Measurements from ENCODE around the gene PSMB2.

PSMB2 gene

DNA sequence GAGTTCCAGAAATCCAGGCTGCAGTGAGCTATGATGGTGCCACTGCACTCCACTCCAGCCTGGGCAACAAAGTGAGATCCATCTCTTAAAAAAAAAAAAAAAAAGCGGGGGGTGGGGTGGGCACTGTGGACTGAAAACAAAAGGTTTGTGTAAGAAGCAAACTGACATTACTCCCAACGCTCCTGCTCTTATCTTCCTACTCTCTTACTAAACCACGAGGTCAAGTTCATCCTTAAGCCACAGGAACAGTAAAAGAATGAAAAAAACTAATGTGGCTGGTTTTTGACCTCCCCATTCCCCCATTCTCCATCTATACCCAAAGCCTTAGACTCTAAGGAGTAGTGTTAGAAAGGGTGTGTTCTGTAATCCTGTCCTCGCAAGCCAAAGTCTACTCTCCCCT is 37.4 kb downstream of the PSMB2 start:
- ATAC-seq = no peak
- TF ChIP-seq, protein P1, sequence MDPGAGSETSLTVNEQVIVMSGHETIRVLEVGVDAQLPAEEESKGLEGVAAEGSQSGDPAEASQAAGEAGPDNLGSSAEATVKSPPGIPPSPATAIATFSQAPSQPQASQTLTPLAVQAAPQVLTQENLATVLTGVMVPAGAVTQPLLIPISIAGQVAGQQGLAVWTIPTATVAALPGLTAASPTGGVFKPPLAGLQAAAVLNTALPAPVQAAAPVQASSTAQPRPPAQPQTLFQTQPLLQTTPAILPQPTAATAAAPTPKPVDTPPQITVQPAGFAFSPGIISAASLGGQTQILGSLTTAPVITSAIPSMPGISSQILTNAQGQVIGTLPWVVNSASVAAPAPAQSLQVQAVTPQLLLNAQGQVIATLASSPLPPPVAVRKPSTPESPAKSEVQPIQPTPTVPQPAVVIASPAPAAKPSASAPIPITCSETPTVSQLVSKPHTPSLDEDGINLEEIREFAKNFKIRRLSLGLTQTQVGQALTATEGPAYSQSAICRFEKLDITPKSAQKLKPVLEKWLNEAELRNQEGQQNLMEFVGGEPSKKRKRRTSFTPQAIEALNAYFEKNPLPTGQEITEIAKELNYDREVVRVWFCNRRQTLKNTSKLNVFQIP (CRISPR knock-in tag; IDR thresholded peaks at IDR 0.05; ENCODE audit: borderline replicate concordance, low read depth) = no peak
- TF ChIP-seq PPARA (CRISPR knock-in tag; IDR thresholded peaks at IDR 0.05; ENCODE audit: borderline replicate concordance) = no peak
- TF ChIP-seq ZC3H10 (CRISPR knock-in tag; IDR thresholded peaks at IDR 0.05) = no peak
- TF ChIP-seq, protein P2, sequence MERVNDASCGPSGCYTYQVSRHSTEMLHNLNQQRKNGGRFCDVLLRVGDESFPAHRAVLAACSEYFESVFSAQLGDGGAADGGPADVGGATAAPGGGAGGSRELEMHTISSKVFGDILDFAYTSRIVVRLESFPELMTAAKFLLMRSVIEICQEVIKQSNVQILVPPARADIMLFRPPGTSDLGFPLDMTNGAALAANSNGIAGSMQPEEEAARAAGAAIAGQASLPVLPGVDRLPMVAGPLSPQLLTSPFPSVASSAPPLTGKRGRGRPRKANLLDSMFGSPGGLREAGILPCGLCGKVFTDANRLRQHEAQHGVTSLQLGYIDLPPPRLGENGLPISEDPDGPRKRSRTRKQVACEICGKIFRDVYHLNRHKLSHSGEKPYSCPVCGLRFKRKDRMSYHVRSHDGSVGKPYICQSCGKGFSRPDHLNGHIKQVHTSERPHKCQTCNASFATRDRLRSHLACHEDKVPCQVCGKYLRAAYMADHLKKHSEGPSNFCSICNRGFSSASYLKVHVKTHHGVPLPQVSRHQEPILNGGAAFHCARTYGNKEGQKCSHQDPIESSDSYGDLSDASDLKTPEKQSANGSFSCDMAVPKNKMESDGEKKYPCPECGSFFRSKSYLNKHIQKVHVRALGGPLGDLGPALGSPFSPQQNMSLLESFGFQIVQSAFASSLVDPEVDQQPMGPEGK (CRISPR knock-in tag; IDR thresholded peaks at IDR 0.05; ENCODE audit: borderline replicate concordance) = no peak
- no peak for TF ChIP-seq ZNF8 (CRISPR knock-in tag; IDR thresholded peaks at IDR 0.05)
- no peak for TF ChIP-seq ESRRG (CRISPR knock-in tag; IDR thresholded peaks at IDR 0.05)
- no peak for TF ChIP-seq OSR1 (CRISPR knock-in tag; IDR thresholded peaks at IDR 0.05)

DNA sequence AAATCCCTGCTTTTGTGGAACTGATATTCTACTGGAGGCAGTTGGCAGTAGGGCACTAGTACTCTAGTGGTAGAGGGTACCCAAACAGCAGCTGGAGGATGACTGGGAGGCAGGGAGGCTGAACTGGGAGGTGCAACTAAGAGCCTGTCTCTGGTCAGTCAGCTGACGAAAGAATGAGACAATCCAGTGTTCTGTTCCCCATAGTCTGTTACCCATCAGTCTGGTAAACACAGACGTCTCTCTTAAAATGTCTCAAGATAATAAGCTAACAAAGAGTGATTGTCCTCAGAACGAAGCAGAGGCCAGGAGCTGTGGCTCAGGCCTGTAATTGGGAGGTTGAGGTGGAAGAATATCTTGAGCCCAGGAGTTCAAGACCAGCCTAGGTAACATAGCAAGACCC is 37.9 kb downstream of the PSMB2 start:
- ATAC-seq = no peak
- no peak for TF ChIP-seq ZNF565 (CRISPR knock-in tag; conservative IDR thresholded peaks at IDR 0.05; ENCODE audit: low read depth)
- no peak for TF ChIP-seq TOX (CRISPR knock-in tag; IDR thresholded peaks at IDR 0.05; ENCODE audit: borderline replicate concordance)
- no peak for TF ChIP-seq ARNTL (CRISPR knock-in tag; IDR thresholded peaks at IDR 0.05; ENCODE audit: borderline replicate concordance, low read depth)
- TF ChIP-seq, protein P1 (CRISPR knock-in tag; IDR thresholded peaks at IDR 0.05; ENCODE audit: borderline replicate concordance, low read depth) = no peak
- no peak for TF ChIP-seq ZNF8 (CRISPR knock-in tag; IDR thresholded peaks at IDR 0.05)
- no peak for TF ChIP-seq SNAI2 (CRISPR knock-in tag; IDR thresholded peaks at IDR 0.05)
- TF ChIP-seq, protein P3, sequence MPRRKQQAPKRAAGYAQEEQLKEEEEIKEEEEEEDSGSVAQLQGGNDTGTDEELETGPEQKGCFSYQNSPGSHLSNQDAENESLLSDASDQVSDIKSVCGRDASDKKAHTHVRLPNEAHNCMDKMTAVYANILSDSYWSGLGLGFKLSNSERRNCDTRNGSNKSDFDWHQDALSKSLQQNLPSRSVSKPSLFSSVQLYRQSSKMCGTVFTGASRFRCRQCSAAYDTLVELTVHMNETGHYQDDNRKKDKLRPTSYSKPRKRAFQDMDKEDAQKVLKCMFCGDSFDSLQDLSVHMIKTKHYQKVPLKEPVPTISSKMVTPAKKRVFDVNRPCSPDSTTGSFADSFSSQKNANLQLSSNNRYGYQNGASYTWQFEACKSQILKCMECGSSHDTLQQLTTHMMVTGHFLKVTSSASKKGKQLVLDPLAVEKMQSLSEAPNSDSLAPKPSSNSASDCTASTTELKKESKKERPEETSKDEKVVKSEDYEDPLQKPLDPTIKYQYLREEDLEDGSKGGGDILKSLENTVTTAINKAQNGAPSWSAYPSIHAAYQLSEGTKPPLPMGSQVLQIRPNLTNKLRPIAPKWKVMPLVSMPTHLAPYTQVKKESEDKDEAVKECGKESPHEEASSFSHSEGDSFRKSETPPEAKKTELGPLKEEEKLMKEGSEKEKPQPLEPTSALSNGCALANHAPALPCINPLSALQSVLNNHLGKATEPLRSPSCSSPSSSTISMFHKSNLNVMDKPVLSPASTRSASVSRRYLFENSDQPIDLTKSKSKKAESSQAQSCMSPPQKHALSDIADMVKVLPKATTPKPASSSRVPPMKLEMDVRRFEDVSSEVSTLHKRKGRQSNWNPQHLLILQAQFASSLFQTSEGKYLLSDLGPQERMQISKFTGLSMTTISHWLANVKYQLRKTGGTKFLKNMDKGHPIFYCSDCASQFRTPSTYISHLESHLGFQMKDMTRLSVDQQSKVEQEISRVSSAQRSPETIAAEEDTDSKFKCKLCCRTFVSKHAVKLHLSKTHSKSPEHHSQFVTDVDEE (CRISPR knock-in tag; IDR thresholded peaks at IDR 0.05) = no peak
- TF ChIP-seq, protein P4, sequence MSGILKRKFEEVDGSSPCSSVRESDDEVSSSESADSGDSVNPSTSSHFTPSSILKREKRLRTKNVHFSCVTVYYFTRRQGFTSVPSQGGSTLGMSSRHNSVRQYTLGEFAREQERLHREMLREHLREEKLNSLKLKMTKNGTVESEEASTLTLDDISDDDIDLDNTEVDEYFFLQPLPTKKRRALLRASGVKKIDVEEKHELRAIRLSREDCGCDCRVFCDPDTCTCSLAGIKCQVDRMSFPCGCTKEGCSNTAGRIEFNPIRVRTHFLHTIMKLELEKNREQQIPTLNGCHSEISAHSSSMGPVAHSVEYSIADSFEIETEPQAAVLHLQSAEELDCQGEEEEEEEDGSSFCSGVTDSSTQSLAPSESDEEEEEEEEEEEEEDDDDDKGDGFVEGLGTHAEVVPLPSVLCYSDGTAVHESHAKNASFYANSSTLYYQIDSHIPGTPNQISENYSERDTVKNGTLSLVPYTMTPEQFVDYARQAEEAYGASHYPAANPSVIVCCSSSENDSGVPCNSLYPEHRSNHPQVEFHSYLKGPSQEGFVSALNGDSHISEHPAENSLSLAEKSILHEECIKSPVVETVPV (CRISPR knock-in tag; IDR thresholded peaks at IDR 0.05) = no peak
- TF ChIP-seq, protein P5, sequence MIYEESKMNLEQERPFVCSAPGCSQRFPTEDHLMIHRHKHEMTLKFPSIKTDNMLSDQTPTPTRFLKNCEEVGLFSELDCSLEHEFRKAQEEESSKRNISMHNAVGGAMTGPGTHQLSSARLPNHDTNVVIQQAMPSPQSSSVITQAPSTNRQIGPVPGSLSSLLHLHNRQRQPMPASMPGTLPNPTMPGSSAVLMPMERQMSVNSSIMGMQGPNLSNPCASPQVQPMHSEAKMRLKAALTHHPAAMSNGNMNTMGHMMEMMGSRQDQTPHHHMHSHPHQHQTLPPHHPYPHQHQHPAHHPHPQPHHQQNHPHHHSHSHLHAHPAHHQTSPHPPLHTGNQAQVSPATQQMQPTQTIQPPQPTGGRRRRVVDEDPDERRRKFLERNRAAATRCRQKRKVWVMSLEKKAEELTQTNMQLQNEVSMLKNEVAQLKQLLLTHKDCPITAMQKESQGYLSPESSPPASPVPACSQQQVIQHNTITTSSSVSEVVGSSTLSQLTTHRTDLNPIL (CRISPR knock-in tag; IDR thresholded peaks at IDR 0.05; ENCODE audit: low read depth) = no peak
- no peak for TF ChIP-seq ZFP3 (CRISPR knock-in tag; IDR thresholded peaks at IDR 0.05)
- TF ChIP-seq ISL1 (CRISPR knock-in tag; IDR thresholded peaks at IDR 0.05) = no peak
- TF ChIP-seq PPARA (CRISPR knock-in tag; IDR thresholded peaks at IDR 0.05; ENCODE audit: borderline replicate concordance) = no peak
- TF ChIP-seq ZC3H10 (CRISPR knock-in tag; IDR thresholded peaks at IDR 0.05) = no peak
- TF ChIP-seq, protein P2 (CRISPR knock-in tag; IDR thresholded peaks at IDR 0.05; ENCODE audit: borderline replicate concordance) = no peak
- no peak for TF ChIP-seq ZNF70 (CRISPR knock-in tag; IDR thresholded peaks at IDR 0.05)
- TF ChIP-seq OSR1 (CRISPR knock-in tag; IDR thresholded peaks at IDR 0.05) = no peak
- TF ChIP-seq TCF4 (CRISPR knock-in tag; IDR thresholded peaks at IDR 0.05; ENCODE audit: borderline replicate concordance) = no peak

All from SK-N-SH treated with all-trans-retinoic acid at 6 μM for 48 hours (cell line).